Vagina (tissue), 2 donors: ENCODE measurements around the gene ZNF697. TPM values are rescaled to one million over a fixed set of nuclear protein-coding genes. Genes with fewer than 3 reads are reported as not detected.
"Not testable (repeated sequence)": the region's sequence is repeated elsewhere in the genome, so short reads cannot be mapped to it uniquely, and the experiment has no call there.

Experiments
- DNase-seq, 2 donors: peaks; one replicate each; pipeline ENCODE4 v3.0.0-alpha.2; 2017; ENCODE audit errors: extremely low spot score in 2 of 2
- H3K27ac ChIP-seq: fragments of 200-600 bp; sonication (generic); one replicate; pipeline ENCODE4 v1.5.1; 2019
- H3K27me3 ChIP-seq: fragments of 200-600 bp; sonication (generic); one replicate; pipeline ENCODE4 v1.5.1; 2019
- H3K36me3 ChIP-seq, 2 donors: fragments of 200-600 bp; sonication (generic); one replicate each; pipeline ENCODE4 v1.5.1; 2017 to 2019
- H3K4me1 ChIP-seq: fragments of 200-600 bp; sonication (generic); one replicate; pipeline ENCODE4 v1.5.1; 2019
- H3K4me3 ChIP-seq, 2 donors: fragments of 200-600 bp; sonication (generic); 1 replicate in 1 of 2; 2 replicates in 1 of 2; pipeline ENCODE4 v1.5.1; 2016 to 2019
- H3K9me3 ChIP-seq: fragments of 200-600 bp; sonication (generic); one replicate; pipeline ENCODE4 v1.5.1; 2019
- POLR2A ChIP-seq, 2 donors: fragments of 450-650 bp; IDR thresholded peaks; one replicate each; pipeline ENCODE4 v1.6.1; 2017; ENCODE audit warnings: antibody characterized with exemption in 2 of 2, mild to moderate bottlenecking in 2 of 2, moderate library complexity in 2 of 2
- POLR2AphosphoS5 ChIP-seq, 2 donors: sonication (generic); formaldehyde crosslinking; IDR thresholded peaks; one replicate each; pipeline ENCODE4 v1.9.0; 2017; ENCODE audit warnings: antibody characterized with exemption in 2 of 2, mild to moderate bottlenecking in 2 of 2, low read depth in 1 of 2; ENCODE audit not compliant: insufficient read depth in 1 of 2
- intact Hi-C: fragments of 100-400 bp; cut with DNase I; formaldehyde crosslinking; loops from one replicate; pipeline ENCODE4 v1.15.1; 2023
- total RNA-seq: library from RNA; depleted of rRNA; stranded (reverse); fragments of >200 nt; gene quantifications from one replicate; pipeline ENCODE4 v1.2.3, GENCODE V29; 2016
- TF ChIP-seq, protein P1 (sequence below), 3 experiments: fragments of 450-650 bp in 2 of 3; fragments of 200-600 bp in 1 of 3; sonication (generic) in 1 of 3; IDR thresholded peaks; one replicate each; pipeline ENCODE4 v1.5.1; 2017 to 2019; ENCODE audit warnings: antibody characterized with exemption in 3 of 3, mild to moderate bottlenecking in 2 of 3, moderate library complexity in 2 of 3

ZNF697 gene
- total RNA-seq, 1 donor from 2014 or later, result 3.7 TPM

- Histone ChIP-seq H3K4me1 (peaks cover 4% of the 10 kb centered on the region), H3K9me3 (no peaks in the 10 kb centered on the region), H3K27ac (no peak overlapping the region), H3K27me3 (no peaks in the 10 kb centered on the region), H3K4me3 (no peak overlapping the region), H3K36me3 (no peaks in the 10 kb centered on the region)
- TF ChIP-seq POLR2A (IDR thresholded peaks at IDR 0.05), result no peak
- TF ChIP-seq, protein P1, sequence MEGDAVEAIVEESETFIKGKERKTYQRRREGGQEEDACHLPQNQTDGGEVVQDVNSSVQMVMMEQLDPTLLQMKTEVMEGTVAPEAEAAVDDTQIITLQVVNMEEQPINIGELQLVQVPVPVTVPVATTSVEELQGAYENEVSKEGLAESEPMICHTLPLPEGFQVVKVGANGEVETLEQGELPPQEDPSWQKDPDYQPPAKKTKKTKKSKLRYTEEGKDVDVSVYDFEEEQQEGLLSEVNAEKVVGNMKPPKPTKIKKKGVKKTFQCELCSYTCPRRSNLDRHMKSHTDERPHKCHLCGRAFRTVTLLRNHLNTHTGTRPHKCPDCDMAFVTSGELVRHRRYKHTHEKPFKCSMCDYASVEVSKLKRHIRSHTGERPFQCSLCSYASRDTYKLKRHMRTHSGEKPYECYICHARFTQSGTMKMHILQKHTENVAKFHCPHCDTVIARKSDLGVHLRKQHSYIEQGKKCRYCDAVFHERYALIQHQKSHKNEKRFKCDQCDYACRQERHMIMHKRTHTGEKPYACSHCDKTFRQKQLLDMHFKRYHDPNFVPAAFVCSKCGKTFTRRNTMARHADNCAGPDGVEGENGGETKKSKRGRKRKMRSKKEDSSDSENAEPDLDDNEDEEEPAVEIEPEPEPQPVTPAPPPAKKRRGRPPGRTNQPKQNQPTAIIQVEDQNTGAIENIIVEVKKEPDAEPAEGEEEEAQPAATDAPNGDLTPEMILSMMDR (IDR thresholded peaks at IDR 0.05), result no peak
- no peak for TF ChIP-seq POLR2AphosphoS5 (IDR thresholded peaks at IDR 0.05; ENCODE audit: insufficient read depth in 1 of 2, low read depth in 1 of 2)
- no peak for DNase-seq
- intact Hi-C loops, result no loop called here
Measured at GRCh38 chr1:119603695-119604094, 44.4 kb downstream of the ZNF697 start.

DNA sequence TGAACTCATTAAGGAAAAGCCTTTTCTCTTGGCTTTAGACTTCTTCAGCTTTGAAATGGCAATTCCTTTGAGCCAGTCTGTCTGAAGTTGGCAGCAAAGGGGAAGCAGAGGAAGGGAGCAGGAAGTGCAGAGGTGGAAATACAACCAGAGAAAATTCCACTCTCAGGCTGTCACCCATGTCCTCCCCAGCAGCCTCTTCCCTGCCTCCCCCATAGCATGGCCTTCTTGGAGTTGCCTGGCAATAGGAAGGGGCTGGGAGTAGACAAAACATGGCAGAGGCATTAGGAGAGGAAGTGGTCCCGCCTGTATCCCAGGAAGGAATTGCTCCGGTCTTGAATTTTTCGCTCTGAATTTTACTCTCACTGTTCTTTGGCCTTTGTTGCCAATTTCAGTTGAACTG lies 44.8 kb downstream of the ZNF697 start:
- H3K4me1 ChIP-seq, H3K27ac ChIP-seq, DNase-seq, intact Hi-C loops, H3K27me3 ChIP-seq, H3K9me3 ChIP-seq, H3K36me3 ChIP-seq, H3K4me3 ChIP-seq: not testable (repeated sequence)

- H3K27me3 ChIP-seq, H3K9me3 ChIP-seq, H3K4me3 ChIP-seq, H3K4me1 ChIP-seq, H3K27ac ChIP-seq, H3K36me3 ChIP-seq, DNase-seq, intact Hi-C loops: not testable (repeated sequence)
Measured at GRCh38 chr1:119602789-119603188, 45.3 kb downstream of the ZNF697 start.

GRCh38 chr1:119602169-119602568 lies 45.9 kb downstream of the ZNF697 start:
- no peak for DNase-seq
- peaks cover 4% of the 10 kb centered on the region for H3K4me1 ChIP-seq

DNA sequence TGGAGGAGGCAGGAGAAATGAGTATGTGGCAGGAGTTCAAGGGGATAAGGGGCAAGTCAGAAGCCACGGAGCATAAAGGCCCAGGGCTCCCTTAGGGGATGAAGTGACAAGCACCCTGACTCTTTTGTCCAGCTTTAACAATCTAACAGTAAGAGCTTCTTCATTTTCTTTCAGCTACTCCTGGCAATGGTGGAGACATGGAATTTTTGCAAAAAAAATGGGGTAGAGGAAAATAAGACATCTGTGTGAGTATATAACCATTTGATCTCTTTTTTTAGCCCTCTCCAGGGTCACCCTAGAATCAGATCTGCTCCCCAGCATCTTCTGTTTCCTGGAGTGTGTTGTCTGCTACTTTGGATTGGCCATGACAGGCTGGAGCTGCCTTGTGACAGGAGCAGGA lies 47.1 kb downstream of the ZNF697 start:
- DNase-seq, result no peak
- Histone ChIP-seq H3K27ac (no peak overlapping the region), H3K36me3 (no peaks in the 10 kb centered on the region), H3K9me3 (no peaks in the 10 kb centered on the region), H3K27me3 (no peaks in the 10 kb centered on the region), H3K4me3 (no peak overlapping the region), H3K4me1 (no peaks in the 10 kb centered on the region)
- TF ChIP-seq POLR2AphosphoS5 (IDR thresholded peaks at IDR 0.05; ENCODE audit: insufficient read depth in 1 of 2, low read depth in 1 of 2) (no peak), POLR2A (IDR thresholded peaks at IDR 0.05) (no peak)
- TF ChIP-seq, protein P1 (IDR thresholded peaks at IDR 0.05), result no peak
- intact Hi-C loops, result no loop called here

More at GRCh38 chr1:119602169-119602568, 45.9 kb downstream of the ZNF697 start:
- no peaks in the 10 kb centered on the region for H3K36me3 ChIP-seq
- H3K9me3 ChIP-seq, result no peaks in the 10 kb centered on the region
- no peak for TF ChIP-seq POLR2A (IDR thresholded peaks at IDR 0.05)
- TF ChIP-seq, protein P1 (IDR thresholded peaks at IDR 0.05), result no peak
- TF ChIP-seq POLR2AphosphoS5 (IDR thresholded peaks at IDR 0.05; ENCODE audit: insufficient read depth in 1 of 2, low read depth in 1 of 2), result no peak
- H3K27ac ChIP-seq, result no peak overlapping the region
- no peaks in the 10 kb centered on the region for H3K27me3 ChIP-seq
- intact Hi-C loops, result no loop called here
- H3K4me3 ChIP-seq, result no peak overlapping the region

GRCh38 chr1:119600561-119600960 lies 47.5 kb downstream of the ZNF697 start:
- Histone ChIP-seq H3K27me3 (no peaks in the 10 kb centered on the region), H3K4me1 (no peaks in the 10 kb centered on the region), H3K36me3 (no peaks in the 10 kb centered on the region), H3K4me3 (no peak overlapping the region), H3K27ac (no peak overlapping the region), H3K9me3 (no peaks in the 10 kb centered on the region)
- no peak for DNase-seq
- intact Hi-C loops, result no loop called here
- TF ChIP-seq POLR2AphosphoS5 (IDR thresholded peaks at IDR 0.05; ENCODE audit: insufficient read depth in 1 of 2, low read depth in 1 of 2) (no peak), POLR2A (IDR thresholded peaks at IDR 0.05) (no peak)
- TF ChIP-seq, protein P1 (IDR thresholded peaks at IDR 0.05), result no peak
